Iris pigment epithelial cell (primary cell): ENCODE data around the gene BFSP2.
"Not testable (repeated sequence)": the region's sequence is repeated elsewhere in the genome, so short reads cannot be mapped to it uniquely, and the experiment has no call there.

Experiments
- DNase-seq: peaks from one replicate; pipeline ENCODE4 v3.0.0-alpha.2; 2011; ENCODE audit warnings: low read depth

The BFSP2 gene

GRCh38 chr3:133457465-133458067, 57.7 kb downstream of the BFSP2 start:
- DNase-seq: peak; percentile 22

DNA sequence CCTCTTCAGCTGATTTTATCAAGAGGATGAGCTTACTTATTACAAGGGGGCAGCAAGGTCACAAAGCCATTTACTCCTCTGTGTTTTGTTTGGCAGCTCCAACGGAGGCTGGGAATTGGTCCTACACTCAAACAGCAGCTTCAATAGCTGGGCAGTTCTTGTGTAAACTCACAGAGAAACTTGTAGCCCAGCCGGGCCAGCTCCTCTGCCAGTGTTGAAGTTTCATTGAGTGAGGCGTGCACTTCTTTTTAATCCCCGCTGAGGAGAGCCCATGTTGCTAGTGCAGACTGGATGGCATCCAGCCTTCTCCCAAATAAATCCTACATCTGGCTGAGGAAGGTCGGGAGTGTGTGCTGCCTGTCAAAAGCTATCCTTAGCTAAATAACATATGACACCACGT, 59.5 kb downstream of the BFSP2 start:
- DNase-seq: no peak

DNA sequence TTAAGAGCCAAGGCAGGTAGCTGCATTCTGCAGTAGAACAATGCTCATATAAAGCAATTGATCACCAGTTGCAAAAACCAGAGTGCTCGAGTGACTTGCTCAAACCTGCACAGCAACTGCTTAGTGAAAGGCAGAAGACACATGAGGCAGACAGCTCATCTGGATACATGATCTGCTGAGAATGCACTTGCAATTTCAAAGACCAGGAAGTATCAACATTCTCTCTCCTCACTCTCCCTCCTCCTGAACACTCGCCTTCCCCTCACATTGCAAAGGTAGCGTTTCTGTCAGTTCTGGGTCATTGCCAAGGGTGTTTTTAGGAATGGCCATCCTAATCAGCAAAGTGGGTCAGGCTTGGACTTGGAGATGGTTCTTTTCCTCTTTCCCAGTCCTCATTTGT, 61.0 kb downstream of the BFSP2 start:
- no peak for DNase-seq

GRCh38 chr3:133461291-133461690, 61.4 kb downstream of the BFSP2 start:
- DNase-seq: no peak

DNA sequence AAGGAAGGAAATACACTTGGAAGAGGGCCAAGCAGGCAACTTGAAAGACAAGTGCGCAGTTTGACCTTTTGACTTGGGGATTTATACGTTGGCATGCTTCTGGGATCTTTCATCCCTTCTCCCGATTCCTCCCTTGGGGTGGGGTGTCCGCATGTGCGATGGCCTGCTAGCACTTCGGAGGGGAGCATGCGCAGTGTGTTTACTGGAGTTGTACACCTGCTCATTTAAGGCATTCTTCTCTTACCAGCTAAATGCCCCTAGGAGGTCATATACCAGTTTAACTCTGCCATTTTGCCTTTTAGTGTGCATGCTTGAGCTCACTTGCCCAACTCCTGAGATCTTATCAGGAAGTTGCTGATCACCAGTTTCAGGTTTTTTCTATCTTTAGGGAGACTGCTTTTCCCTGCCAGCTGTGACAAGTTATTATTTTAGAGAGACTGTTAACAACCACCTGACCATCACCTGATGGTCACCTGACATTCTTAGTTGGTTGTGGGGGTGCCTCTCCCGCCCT, 63.5 kb downstream of the BFSP2 start:
- DNase-seq: no peak

- peak; percentile 42 for DNase-seq
These were observed 64.7 kb downstream of the BFSP2 start for GRCh38 chr3:133464573-133464972.

GRCh38 chr3:133466531-133467386, 66.9 kb downstream of the BFSP2 start:
- DNase-seq: no peak

- DNase-seq: no peak
These were observed 67.9 kb downstream of the BFSP2 start for GRCh38 chr3:133467780-133468179.

- DNase-seq: no peak
These were observed 68.4 kb downstream of the BFSP2 start for GRCh38 chr3:133468251-133468721.

- peak; percentile 47 for DNase-seq
These were observed 69.4 kb downstream of the BFSP2 start for GRCh38 chr3:133469140-133469731.

DNA sequence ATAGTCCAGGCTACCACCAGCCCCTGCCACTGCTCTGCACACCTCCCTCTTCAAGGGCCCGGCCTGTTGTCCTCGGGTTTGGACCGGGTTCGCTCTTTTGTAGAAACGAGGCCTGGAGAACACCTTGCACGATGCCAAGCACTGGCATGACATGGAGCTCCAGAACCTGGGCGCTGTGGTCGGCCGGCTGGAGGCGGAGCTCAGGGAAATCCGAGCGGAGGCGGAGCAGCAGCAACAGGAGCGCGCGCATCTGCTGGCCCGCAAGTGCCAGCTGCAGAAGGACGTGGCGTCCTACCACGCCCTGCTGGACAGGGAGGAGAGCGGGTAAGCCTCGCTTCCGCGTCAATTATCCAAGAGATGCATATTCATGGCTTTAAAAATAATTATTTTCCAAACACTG, 72.4 kb downstream of the BFSP2 start:
- no peak for DNase-seq

GRCh38 chr3:133472889-133473288, 73.0 kb downstream of the BFSP2 start:
- no peak for DNase-seq

GRCh38 chr3:133473472-133474191, 73.8 kb downstream of the BFSP2 start:
- not testable (repeated sequence) for DNase-seq

- DNase-seq: peak; percentile 54
These were observed 74.5 kb downstream of the BFSP2 start for GRCh38 chr3:133474251-133474801.

- DNase-seq: no peak
These were observed 75.0 kb downstream of the BFSP2 start for GRCh38 chr3:133474817-133475216.

DNA sequence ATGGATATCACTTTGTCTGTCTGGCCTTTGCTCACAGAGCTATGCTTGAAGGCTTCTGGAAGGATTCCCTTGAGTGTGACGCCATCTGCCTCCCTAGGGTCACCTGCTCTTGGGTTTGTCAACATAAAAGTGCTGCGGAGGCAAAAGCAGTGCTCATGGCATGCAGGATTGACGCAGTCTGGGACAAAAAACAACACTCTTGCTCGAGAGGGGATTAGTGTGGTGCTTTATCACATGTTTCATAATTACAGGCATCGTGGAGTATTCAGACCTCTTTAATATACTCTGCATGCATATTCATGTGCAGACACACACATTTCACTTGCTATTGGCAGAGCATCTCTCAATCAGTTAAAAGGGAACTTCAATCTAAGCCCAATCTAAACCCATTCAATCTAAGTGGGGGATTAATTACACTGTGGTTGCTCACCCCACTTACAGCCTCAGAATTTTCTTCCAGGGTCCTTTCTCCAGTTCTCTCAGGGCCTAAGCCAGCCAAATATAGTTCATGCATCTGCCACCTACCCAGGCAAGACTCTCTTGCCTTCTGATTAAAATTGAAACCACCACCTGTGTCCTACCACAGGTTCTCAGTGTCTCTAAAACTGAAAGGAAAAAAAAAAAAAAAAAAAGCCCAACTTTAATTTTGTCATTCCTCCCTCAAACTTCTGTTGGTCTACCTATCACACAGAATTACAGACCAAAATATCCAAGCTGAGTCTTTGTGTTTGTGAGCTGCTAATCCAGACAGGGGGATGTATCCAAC, 75.6 kb downstream of the BFSP2 start:
- DNase-seq: peak; percentile 40

GRCh38 chr3:133476971-133477375, 77.1 kb downstream of the BFSP2 start:
- no peak for DNase-seq

GRCh38 chr3:133477487-133477886, 77.6 kb downstream of the BFSP2 start:
- no peak for DNase-seq

DNA sequence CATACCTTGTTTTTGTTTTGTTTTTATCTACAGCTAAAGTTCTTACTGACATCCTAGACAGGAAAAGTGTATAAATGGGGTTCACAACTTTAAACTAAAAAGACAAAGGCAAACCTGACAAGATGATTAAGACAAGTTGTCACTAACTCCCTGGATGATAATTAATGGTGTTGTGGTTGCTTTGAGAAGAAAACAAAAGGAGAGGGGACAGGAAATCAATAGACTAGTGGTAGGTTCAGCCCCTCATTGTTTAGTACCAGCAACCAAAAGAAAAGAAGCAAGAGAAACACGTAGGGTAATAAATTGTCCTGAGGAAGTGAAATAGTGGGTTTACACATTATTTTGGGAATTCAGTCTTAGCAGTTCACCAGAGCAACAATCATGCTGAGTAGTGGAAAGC, 78.8 kb downstream of the BFSP2 start:
- no peak for DNase-seq

- DNase-seq: no peak
These were observed 79.5 kb downstream of the BFSP2 start for GRCh38 chr3:133479401-133479800.
